GM19240 (cell line): ENCODE results near the gene ARNT2.

Experiments
- DNase-seq: peaks from one replicate; pipeline ENCODE4 v3.0.0; 2011; ENCODE audit warnings: low spot score; ENCODE audit not compliant: insufficient read length

The ARNT2 gene

GRCh38 chr15:80612118-80612823, 208.1 kb downstream of the ARNT2 start:
- no peak for DNase-seq

- DNase-seq = no peak
These were observed 209.7 kb downstream of the ARNT2 start for GRCh38 chr15:80613762-80614365.

GRCh38 chr15:80614711-80615360, 210.7 kb downstream of the ARNT2 start:
- DNase-seq = no peak

GRCh38 chr15:80615361-80615736, 211.2 kb downstream of the ARNT2 start:
- DNase-seq = no peak

GRCh38 chr15:80615783-80616391, 211.7 kb downstream of the ARNT2 start:
- no peak for DNase-seq

- DNase-seq = no peak
These were observed 214.7 kb downstream of the ARNT2 start for GRCh38 chr15:80618685-80619400.

GRCh38 chr15:80619680-80620079, 215.5 kb downstream of the ARNT2 start:
- DNase-seq = no peak

GRCh38 chr15:80620141-80620540, 216.0 kb downstream of the ARNT2 start:
- no peak for DNase-seq

GRCh38 chr15:80620931-80621330, 216.7 kb downstream of the ARNT2 start:
- DNase-seq = no peak

GRCh38 chr15:80626643-80627120, 222.5 kb downstream of the ARNT2 start:
- DNase-seq = no peak

GRCh38 chr15:80629355-80629754, 225.2 kb downstream of the ARNT2 start:
- DNase-seq = no peak

GRCh38 chr15:80630981-80631380, 226.8 kb downstream of the ARNT2 start:
- DNase-seq = no peak

GRCh38 chr15:80633221-80633620, 229.0 kb downstream of the ARNT2 start:
- no peak for DNase-seq

- no peak for DNase-seq
These were observed 231.8 kb downstream of the ARNT2 start for GRCh38 chr15:80635953-80636352.

GRCh38 chr15:80636675-80637074, 232.5 kb downstream of the ARNT2 start:
- no peak for DNase-seq

- no peak for DNase-seq
These were observed 233.6 kb downstream of the ARNT2 start for GRCh38 chr15:80637747-80638146.

- DNase-seq = no peak
These were observed 234.5 kb downstream of the ARNT2 start for GRCh38 chr15:80638553-80639167.

- DNase-seq = no peak
These were observed 235.0 kb downstream of the ARNT2 start for GRCh38 chr15:80639168-80639555.

GRCh38 chr15:80640531-80641121, 236.4 kb downstream of the ARNT2 start:
- DNase-seq = no peak

- DNase-seq = no peak
These were observed 237.2 kb downstream of the ARNT2 start for GRCh38 chr15:80641384-80641783.
